Muscle of arm (tissue), 14 donors: Measurements from ENCODE around the gene RBMS3. TPM values are rescaled to one million over a fixed set of nuclear protein-coding genes. Genes with fewer than 3 reads are reported as not detected.
A peak's percentile ranks its signal among the peaks of the same experiment; 100 is the strongest.
"Not testable (repeated sequence)": the region's sequence is repeated elsewhere in the genome, so short reads cannot be mapped to it uniquely, and the experiment has no call there.

Experiments used
- DNase-seq: peaks from one replicate; pipeline ENCODE4 v3.0.0-alpha.2; 2013
- long read RNA-seq, 11 donors: transcript quantifications; one replicate each; lab custom pipeline, GENCODE V29; 2026
- polyA plus RNA-seq, 12 donors: library from polyadenylated mRNA; unstranded; fragments of 120-200 nt; gene quantifications; one replicate each; pipeline ENCODE4 v1.2.1, GENCODE V29; 2013; ENCODE audit not compliant: insufficient read length in 12 of 12

The RBMS3 gene
- polyA plus RNA-seq = 10 to 100 TPM in 11 of 12 donors, not detected in 1; 27.1 to 56.7 (median 31.2) TPM
- long read RNA-seq, donor 1, partial matches to known transcripts = 12 of 15 reads
- long read RNA-seq, donor 1, other reads (novel, unspliced or antisense) = 0 of 15 reads
- long read RNA-seq, donor 2, full-length matches to known transcripts = 3 of 27 reads
- long read RNA-seq, donor 2, partial matches to known transcripts = 24 of 27 reads
- long read RNA-seq, donor 2, other reads (novel, unspliced or antisense) = 0 of 27 reads
- long read RNA-seq, donor 3, partial matches to known transcripts = 6 of 14 reads
- long read RNA-seq, donor 3, other reads (novel, unspliced or antisense) = 5 of 14 reads
- long read RNA-seq, donor 4, full-length matches to known transcripts = 2 of 19 reads
- long read RNA-seq, donor 4, partial matches to known transcripts = 17 of 19 reads
- long read RNA-seq, donor 4, other reads (novel, unspliced or antisense) = 0 of 19 reads
- long read RNA-seq, donor 5, full-length matches to known transcripts = 9 of 27 reads
- long read RNA-seq, donor 5, partial matches to known transcripts = 18 of 27 reads
- long read RNA-seq, donor 5, other reads (novel, unspliced or antisense) = 0 of 27 reads
- long read RNA-seq, donor 6, full-length matches to known transcripts = 4 of 16 reads
- long read RNA-seq, donor 6, partial matches to known transcripts = 12 of 16 reads
- long read RNA-seq, donor 6, other reads (novel, unspliced or antisense) = 0 of 16 reads
- long read RNA-seq, donor 7, full-length matches to known transcripts = 3 of 56 reads
- long read RNA-seq, donor 7, partial matches to known transcripts = 30 of 56 reads
- long read RNA-seq, donor 7, other reads (novel, unspliced or antisense) = 23 of 56 reads
- long read RNA-seq, donor 8, full-length matches to known transcripts = 9 of 25 reads
- long read RNA-seq, donor 8, partial matches to known transcripts = 16 of 25 reads
- long read RNA-seq, donor 8, other reads (novel, unspliced or antisense) = 0 of 25 reads
- long read RNA-seq, donor 9, partial matches to known transcripts = 7 of 7 reads
- long read RNA-seq, donor 9, other reads (novel, unspliced or antisense) = 0 of 7 reads
- long read RNA-seq, donor 10, partial matches to known transcripts = 70 of 105 reads
- long read RNA-seq, donor 10, other reads (novel, unspliced or antisense) = 28 of 105 reads
- long read RNA-seq, donor 11, partial matches to known transcripts = 50 of 52 reads
- long read RNA-seq, donor 11, other reads (novel, unspliced or antisense) = 0 of 52 reads

DNA sequence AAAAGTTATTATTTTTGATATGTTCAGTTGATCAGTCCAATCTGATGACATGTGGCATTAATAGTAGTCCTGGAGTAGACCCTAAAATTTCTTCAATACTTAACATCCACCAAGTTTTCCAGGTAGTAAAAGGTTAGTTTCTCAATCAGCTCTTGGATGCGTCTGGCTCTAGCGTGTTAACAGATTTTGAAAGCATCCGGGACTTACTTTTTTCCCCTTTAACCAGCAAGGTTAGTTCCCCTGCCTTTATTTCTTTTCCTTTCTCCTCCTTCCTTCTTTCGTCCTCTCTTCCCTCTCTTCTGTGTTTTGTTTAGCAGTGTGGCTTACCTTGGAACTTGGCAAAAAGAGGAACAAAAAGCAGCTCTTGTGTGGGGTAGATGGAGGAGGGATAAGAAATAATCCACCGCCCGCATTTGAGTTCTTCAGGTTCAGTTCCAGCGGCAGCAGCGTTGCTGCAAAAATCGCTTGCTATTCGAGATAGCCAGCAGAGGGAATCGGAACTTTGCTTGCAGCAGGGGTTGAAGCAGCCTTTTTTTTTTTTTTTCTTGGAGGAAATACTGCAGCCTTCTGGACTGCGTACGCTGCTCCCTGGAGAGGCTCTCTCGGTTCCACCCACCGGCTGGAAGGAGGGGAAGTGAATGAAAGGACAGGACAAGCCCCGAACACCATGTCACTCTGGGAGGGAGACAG is at the start of gene RBMS3:
TSS of gene RBMS3 (plus strand) at position 668 of the 690 bp plus-strand sequence.
- peak; percentile 96 for DNase-seq

DNA sequence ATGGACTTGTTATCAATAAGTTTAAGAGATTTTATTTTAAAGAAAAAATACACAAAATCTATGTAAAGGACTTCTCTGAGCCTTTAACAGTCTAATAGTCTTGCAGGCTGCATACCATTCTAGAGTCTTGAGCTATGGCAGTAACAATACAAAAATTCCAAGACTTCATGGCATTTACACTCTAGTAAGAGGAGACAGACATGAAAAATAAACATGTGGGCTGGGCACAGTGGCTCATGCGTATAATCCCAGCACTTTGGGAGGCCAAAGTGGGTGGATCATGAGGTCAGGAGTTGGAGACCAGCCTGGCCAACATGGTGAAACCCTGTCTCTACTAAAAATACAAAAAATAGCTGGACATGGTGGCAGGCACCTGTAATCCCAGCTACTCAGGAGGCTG is 47.7 kb upstream of the RBMS3 start:
- DNase-seq = not testable (repeated sequence)

DNA sequence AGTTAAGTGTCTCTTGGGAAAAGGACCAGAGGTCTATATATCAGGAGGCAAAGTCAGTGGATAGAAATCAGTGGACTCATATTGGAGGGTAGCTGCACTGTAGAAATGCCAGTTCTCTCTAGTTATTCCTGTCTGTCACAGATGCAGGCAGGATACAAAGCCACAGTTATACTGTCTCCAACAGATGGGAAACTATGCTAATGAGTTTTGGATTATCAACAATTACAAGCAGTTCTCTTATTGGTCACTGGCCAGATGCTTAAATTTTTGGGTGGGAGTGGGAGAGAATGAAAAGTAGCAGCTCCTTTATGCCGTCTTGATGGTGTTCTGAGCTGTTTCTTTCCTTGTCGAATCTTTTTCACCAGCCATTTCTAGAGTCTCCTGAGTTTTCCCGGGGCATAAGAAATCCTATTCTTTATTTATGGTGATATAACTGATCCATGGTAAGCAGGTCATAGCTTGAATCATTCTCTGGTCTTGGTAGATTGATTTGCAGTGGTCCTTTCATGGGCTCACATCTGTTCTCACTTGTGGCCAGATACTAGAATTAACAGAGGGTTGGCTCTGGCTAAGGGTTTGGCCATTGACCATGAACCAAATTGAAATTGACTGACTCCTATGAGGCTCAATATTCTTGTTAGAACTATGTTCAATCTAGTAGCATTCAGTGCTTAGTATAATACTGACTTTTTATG is 44.6 kb upstream of the RBMS3 start:
- no peak for DNase-seq

DNA sequence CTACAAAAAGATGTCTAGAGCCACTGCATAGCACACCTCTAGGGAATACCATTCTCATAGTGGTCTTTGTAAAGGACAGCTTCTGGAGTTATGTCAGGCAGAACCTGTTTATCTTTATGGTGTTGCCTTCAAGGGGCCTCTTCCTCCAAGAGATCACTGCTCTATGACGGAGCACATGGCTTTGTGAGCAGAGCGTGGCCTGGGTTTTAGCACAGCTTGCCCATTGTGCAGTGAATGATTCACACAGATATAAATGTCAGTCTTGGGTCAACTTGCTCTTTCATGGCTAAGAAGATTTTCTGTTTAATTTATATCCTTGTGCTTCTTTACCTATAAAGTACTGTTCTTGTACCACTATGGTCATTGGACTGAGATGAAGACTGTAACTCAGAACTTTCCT is 41.5 kb upstream of the RBMS3 start:
- DNase-seq = no peak

DNA sequence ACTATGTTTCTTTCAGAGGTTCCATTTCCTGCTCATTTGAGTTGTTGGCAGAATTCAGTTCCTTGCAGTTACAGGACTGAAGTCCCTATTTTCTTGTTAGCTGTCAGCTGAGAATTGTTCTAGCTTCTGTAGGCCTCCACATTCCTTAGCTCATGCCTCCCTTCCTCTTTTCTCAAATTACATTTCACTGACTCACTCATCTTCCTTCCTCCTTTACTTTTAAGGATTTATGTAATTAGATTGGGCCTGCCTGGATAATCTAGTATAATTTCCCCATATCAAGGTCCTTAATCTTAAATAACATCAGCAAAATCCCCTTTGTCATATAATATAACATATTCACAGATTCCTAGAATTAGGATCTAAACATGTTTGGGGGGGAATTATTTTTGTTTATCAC is 40.6 kb upstream of the RBMS3 start:
- no peak for DNase-seq

DNA sequence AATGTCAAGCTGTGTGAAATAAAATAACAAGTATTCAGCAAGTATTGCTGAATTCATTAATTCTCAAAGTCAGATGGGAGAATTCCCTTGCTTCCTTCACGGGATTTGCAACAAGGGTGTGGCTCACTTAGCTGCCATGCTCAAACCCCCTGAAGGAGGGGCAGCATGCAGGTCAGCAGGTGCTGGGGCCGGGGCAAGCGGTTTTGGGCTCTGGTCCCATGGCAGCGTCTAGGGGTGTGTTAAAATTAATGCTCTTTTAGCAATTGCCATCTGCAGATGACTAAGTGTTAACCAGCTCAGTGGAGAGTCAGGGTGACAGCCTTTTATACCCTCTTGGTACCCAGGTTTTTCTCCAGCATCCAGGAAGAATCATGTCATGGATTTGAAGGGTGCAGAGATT is 40.0 kb upstream of the RBMS3 start:
- DNase-seq = no peak

DNA sequence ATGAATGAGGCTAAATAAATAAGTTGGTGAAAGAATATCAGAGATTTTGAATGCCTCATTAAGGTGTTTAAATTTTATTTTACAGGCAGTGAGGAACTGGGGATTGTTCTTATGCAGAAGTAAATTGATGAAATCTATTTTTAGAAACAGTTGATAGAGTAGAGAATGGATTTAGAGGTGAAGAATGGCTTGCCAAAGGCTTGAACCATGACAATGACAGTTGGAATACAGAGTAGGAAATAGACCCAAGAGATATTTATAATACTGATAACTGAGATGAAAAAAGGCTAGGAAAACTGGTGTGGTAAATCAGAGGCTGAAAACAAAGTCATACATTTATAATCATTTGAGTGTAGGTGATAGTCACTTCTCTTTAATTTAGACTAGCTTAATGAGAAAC is 39.0 kb upstream of the RBMS3 start:
- DNase-seq = no peak

DNA sequence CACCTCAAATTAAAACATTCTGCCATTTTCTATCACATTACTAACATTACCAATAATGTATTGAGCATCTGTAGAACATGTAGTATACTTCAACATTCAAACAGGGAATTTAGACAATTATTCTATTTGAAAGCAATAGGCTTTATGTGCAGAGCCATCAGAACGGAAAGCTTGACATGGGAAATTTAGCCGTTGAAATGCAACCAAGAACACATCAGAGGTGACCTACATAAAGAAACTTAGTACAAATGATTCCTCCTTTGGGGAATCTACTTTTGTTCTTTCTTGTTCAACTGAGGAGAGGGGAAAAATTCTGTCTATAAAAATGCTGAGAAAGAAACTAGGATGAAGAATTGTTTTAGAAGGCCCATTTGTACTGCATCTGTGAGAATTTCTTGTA is 38.6 kb upstream of the RBMS3 start:
- peak; percentile 27 for DNase-seq

DNA sequence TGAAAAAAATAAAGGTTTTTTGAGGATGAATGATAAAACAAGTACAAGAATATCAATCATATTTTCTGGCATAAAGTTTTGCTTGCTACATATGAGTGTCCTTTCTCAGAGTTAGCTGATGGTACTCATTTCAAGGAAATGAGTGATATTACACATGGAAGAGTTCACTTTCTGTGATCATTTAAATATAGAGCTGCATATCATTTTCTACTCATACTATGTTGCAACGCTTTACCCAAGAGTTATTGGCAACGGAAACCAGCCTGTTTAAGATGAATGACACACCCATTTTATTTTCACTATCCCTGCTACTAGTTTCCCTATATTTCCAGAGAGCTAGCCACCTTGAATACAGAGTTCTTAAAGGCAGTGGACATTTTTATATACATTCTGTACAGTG is 35.4 kb upstream of the RBMS3 start:
- no peak for DNase-seq

DNA sequence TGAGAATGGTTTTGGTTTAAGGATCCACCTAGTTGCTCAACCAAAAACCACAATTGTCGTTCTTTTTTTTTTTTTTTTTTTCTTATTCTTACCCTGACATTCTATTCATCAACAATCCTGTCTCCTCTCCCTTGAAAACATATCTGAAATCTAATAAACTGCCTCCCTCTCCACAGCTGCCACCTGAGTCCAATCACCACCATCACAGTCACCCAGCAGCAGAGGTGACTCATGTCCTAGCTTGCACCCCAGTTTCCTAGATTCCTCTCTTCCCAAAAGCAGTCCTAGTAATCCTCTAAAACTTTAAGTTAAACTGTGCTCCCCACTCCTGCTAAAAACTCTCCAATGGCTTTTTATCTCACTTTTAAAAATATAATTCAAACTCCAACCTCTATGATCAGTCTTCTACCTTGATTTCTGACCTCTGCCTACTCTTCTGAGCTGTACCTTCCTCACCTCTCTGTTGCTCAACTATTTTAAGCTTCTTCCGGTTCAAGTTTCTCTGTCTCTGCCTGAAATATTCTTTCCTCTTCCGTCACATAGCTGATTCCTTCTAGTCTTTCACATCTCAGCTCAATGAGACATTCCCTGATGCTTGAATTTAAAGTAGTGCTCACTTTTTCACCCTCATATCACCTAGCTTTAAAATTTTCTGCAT is 33.7 kb upstream of the RBMS3 start:
- DNase-seq = no peak

DNA sequence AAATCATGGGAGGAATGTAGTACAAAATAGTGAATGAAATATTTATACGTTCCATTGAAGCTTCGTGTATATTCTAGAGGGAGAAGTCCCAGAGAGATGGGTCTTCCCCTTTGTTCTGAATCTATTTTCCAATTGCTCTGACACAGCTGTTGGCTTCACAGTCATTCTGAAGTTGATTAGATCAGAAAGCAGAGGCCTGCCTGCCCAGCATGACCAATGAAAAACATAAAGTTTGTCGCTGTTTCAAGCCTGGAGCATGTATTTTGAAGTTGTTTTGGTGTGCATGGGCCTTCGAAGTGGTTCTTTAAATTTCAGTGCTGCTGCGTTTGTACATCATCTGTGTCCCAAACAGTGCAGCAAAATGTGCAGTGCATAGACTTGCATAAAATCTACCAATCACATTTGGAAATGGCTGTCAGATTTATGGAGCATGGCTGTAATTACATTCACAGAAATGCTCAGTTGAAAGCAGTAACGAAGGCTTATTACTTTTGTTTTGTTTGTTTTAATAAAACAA is 31.0 kb upstream of the RBMS3 start:
- DNase-seq = no peak

DNA sequence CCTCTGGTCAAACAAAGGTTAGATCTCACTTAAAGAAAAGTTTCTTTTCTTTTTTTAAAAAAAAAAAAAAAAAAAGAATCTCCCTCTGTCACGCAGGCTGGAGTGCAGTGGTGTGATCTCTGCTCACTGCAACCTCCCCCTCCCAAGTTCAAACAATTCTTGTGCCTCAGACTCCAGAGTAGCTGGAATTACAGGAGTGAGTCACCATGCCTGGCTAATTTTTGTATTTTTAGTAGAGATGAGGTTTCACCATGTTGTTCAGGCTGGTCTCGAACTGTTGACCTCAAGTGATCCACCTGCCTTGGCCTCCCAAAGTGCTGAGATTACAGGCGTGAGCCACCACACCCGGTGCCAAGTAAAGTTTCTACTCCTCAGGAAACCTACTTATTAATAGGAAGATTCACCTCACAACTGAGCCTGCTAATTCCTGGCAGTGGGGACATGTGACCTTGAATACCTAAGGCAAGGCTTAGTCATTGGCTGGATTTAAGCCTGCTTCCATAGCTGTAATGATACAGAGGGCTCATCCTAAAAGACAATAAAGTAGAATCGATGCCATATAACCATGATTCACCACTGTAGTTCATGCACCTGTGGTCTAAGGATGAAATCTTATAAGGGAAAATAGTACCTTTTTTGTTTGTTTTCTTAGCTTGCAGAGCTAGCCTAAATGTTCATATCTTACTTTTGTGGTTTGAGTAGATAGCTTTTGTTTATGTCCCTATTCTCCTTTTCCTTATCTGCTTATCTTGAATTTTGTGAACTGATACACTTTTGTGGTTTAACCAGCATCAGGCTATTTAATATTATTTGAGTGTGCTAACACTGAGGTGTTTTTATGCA is 24.8 kb upstream of the RBMS3 start:
- no peak for DNase-seq

DNA sequence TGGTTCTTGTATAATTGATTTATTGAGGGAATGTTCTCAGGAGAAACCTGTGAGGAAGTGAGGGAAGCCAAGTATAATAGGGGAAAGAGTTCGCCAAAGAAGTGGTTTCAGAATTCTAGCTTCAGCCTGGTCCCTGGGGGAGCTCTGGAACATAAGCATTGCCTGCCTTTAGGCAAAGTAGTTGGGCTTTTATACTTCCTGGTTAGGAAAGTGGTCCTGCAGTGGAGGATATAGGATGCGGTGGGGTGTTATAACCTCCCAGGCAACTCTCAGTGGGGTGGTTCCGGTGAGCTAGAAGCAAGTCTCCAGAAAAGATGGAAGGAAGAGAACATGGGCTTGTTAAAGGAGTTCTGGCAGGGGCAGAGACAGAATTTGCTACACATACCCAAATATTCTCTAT is 22.7 kb upstream of the RBMS3 start:
- no peak for DNase-seq

DNA sequence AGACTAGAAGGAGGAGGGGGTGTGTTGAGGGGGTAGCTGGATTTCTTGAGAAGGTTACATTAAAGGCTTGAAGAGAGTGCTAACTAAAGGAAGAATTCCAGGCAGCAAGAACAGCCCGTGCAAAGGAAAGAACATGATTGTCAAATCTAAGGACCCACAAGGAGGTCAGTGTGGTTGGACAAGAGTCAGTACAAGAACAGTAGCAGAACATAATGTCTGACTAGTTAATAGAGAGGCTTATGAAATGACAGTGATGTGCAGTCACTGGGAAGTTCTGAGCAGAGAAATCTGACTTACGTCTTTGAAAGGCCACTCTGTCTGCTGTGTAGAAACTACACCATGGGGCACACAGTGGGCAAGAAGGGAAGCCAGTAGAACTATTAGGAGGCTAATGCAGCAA is 19.8 kb upstream of the RBMS3 start:
- no peak for DNase-seq

DNA sequence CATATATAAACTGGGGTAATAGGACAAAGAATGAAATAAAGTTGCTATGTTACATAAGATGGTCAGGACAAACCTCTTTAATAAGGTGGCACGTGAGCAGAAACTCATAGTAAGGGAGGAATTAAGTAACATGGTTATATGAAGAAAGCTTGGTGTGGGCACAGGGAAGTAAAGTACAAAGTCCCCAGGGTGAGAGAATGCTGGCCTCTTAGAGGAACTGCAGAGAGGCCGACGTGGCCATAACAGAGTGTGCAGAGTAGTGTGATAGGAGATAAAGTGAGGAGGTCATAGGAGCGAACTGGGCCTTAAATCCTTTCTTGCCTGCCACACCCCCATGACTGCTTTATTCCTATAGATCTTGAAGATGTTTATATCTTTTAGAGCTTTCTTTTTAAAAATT is 17.4 kb upstream of the RBMS3 start:
- no peak for DNase-seq

DNA sequence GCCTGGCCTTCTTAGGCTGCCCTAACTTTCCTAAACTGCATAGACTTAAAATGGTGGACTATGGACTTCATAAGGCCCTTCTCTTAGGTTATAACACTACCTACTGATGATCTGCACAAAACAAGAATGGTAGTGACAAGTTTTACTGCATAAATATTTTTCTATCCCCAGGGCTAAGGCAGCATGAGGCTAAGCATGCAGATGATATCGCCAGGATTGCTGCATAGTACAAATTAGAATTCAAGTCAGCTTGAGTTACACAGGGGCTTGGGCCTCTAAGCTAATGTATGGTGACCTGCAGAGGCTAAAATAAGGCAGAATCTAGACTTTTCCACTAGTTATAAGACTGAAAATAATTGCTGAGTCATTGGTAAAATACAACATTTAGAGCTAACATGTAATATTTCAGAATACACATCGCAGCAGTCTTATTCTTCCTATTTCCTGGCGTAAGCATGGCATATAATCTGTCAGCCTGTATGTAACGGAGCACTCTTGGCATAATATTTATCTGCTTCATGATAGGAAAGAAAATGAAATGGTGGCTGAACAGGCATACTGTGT is 15.3 kb upstream of the RBMS3 start:
- DNase-seq = no peak

DNA sequence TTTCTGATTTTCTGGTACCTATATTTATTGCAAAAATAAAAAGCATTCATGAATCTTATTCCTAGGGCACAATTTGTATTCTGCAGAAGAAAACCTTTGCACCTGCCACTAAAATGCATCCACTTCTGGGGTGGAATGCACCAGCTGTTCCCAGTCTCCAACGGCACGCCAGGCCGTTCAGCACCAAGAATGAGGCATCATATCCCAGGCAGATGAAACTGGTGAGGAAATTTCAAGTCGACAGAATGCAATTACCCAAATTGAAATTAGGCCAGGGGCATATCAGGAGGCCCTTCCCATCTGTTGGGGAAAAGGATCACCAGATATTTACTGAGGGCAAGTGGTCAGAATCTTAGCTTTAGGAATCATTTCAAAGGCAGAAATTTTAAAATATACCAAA is 13.6 kb upstream of the RBMS3 start:
- DNase-seq = no peak

DNA sequence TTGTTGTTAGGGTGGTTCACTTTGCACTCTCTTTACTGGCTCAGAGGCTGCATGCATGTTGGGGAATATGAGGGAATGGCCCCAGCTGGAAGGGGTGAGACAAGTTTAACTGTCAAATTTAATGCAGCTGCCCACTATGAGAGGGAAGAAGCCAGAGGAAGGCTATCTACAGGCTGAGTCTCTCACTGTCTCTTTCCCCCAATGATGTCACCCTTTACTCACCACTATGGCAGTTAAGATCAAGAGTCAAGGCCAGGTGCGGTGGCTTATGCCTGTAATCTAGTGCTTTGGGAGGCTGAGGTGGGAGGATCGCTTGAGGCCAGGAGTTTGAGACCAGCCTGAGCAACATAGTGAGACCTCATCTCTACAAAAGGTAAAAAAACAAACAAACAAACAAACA is 12.2 kb upstream of the RBMS3 start:
- no peak for DNase-seq

DNA sequence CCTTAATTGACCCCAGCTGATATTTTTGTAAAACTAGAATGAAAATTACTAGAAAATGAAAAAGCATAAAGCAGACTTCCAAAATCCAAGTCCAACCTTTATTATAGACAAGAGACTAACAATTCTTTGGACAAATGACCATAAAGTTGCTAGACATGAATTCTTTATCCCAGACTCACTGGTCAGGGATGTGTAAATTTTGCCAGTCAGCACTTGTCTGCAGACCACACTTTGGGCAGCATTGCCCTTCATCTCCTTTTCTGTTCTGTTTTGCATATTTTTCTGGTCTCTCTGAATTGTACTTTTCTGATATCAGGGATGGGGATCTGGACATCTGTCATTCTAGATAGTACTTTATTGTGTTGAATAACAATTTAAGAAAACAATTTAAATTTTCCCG is 10.1 kb upstream of the RBMS3 start:
- DNase-seq = no peak
